GM12878 (cell line): Measurements from ENCODE around the gene PRCD. TPM values are rescaled to one million over a fixed set of nuclear protein-coding genes. Genes with fewer than 3 reads are reported as not detected.

Source experiments
- ATAC-seq: fragments of 200-7000 bp; cut with Tn5 transposase; 3 replicates; pipeline ENCODE4 v1.9.1; 2020; ENCODE audit warnings: mild to moderate bottlenecking, moderate library complexity
- BruUV-seq: library from RNA; stranded (reverse); fragments of 400-500 nt; replicated peaks from 2 replicates; lab custom pipeline; 2021; lab: Mats Ljungman, UMichigan
- CTCF ChIA-PET: fragments of 300-600 bp; sonication (Branson Sonifier 250); formaldehyde crosslinking; extraction: SDS; loops from one replicate; lab custom pipeline; 2021; ENCODE audit warnings: inconsistent platforms; lab: Yijun Ruan, JAX
- POLR2A ChIA-PET: fragments of 350-600 bp; formaldehyde crosslinking; extraction: SDS; loops from one replicate; lab custom pipeline; 2021; ENCODE audit warnings: inconsistent platforms; lab: Charles Lee
- RAD21 ChIA-PET: fragments of 300-600 bp; sonication (Branson Sonifier 250); formaldehyde crosslinking; loops from one replicate; lab custom pipeline; 2023; ENCODE audit warnings: antibody characterized with exemption; ENCODE audit not compliant: unreplicated experiment; lab: Charles Lee
- SMC1A ChIA-PET: fragments of 300-600 bp; sonication (Branson Sonifier 250); formaldehyde crosslinking; loops from one replicate; lab custom pipeline; 2023; ENCODE audit not compliant: unreplicated experiment, uncharacterized antibody; lab: Charles Lee
- DNase-seq: peaks from one replicate; pipeline ENCODE4 v3.0.0-alpha.2; 2011; ENCODE audit warnings: low read depth, low spot score
- FAIRE-seq: peaks from 3 replicates; lab custom pipeline; 2011; peaks lifted over from hg19 to GRCh38; lab: Jason Lieb, UNC
- H2AFZ ChIP-seq: 2 replicates; pipeline ENCODE4 v1.6.0; 2011; ENCODE audit warnings: low read depth, low read length, control low read depth; ENCODE audit not compliant: control insufficient read depth
- H3K27ac ChIP-seq: 2 replicates; pipeline ENCODE4 v1.5.1; 2011; ENCODE audit warnings: control low read depth; ENCODE audit not compliant: control insufficient read depth, insufficient read depth
- H3K27me3 ChIP-seq, 2 experiments: replicated peaks in 1 of 2; 2 replicates each; pipeline versions ENCODE4 v1.6.0 to v1.6.1; 2011; ENCODE audit warnings: low read length in 1 of 2; ENCODE audit not compliant: control insufficient read depth in 2 of 2, insufficient read depth in 2 of 2
- H3K36me3 ChIP-seq, 2 experiments: 2 replicates each; pipeline ENCODE4 v1.5.1; 2011; ENCODE audit warnings: low read length in 1 of 2; ENCODE audit not compliant: control insufficient read depth in 2 of 2, insufficient read depth in 2 of 2
- H3K4me1 ChIP-seq: 2 replicates; pipeline ENCODE4 v1.6.1; 2011; ENCODE audit warnings: mild to moderate bottlenecking, low read length, moderate library complexity, mixed read lengths; ENCODE audit not compliant: control insufficient read depth, insufficient read depth
- H3K4me2 ChIP-seq: 2 replicates; pipeline ENCODE4 v1.6.0; 2011; ENCODE audit warnings: control low read depth; ENCODE audit not compliant: control insufficient read depth, insufficient read depth
- H3K4me3 ChIP-seq: fragments of 200-600 bp; sonication (generic); 2 replicates; pipeline ENCODE4 v1.5.1; 2016
- H3K79me2 ChIP-seq: 2 replicates; pipeline ENCODE4 v1.6.0; 2011; ENCODE audit warnings: low read length; ENCODE audit not compliant: control insufficient read depth, insufficient read depth
- H3K9ac ChIP-seq: 2 replicates; pipeline ENCODE4 v1.8.0; 2011; ENCODE audit warnings: low read length, control low read depth, mixed read lengths; ENCODE audit not compliant: control insufficient read depth, insufficient read depth
- H3K9me3 ChIP-seq: replicated peaks from 3 replicates; pipeline ENCODE4 v1.5.1; 2011; ENCODE audit warnings: mild to moderate bottlenecking, low read length; ENCODE audit not compliant: control insufficient read depth, insufficient read depth
- H4K20me1 ChIP-seq: 2 replicates; pipeline ENCODE4 v1.6.0; 2011; ENCODE audit not compliant: control insufficient read depth, insufficient read depth
- ATF7 ChIP-seq: fragments of 450-650 bp; IDR thresholded peaks from 2 replicates; pipeline ENCODE4 v1.6.1; 2016; ENCODE audit warnings: low read depth, mild to moderate bottlenecking
- BCLAF1 ChIP-seq: fragments of 450-650 bp; IDR thresholded peaks from 2 replicates; pipeline ENCODE4 v1.6.1; 2017; ENCODE audit warnings: antibody characterized with exemption, mild to moderate bottlenecking, moderate library complexity
- CHD2 ChIP-seq: IDR thresholded peaks from 2 replicates; pipeline ENCODE4 v1.6.1; 2011; ENCODE audit warnings: low read depth, low read length, improper control_type of control experiment, borderline replicate concordance
- DPF2 ChIP-seq: fragments of 450-650 bp; IDR thresholded peaks from 2 replicates; pipeline ENCODE4 v1.6.1; 2017; ENCODE audit warnings: mild to moderate bottlenecking
- JUNB ChIP-seq: IDR thresholded peaks from 2 replicates; pipeline ENCODE4 v1.6.1; 2016; ENCODE audit warnings: antibody characterized with exemption, mild to moderate bottlenecking
- KLF5 ChIP-seq: fragments of 450-650 bp; IDR thresholded peaks from 2 replicates; pipeline ENCODE4 v1.6.1; 2014; ENCODE audit warnings: mild to moderate bottlenecking; ENCODE audit not compliant: partially characterized antibody
- LARP7 ChIP-seq: fragments of 450-650 bp; IDR thresholded peaks from 2 replicates; pipeline ENCODE4 v1.6.1; 2017; ENCODE audit warnings: mild to moderate bottlenecking
- NRF1 ChIP-seq: conservative IDR thresholded peaks from 2 replicates; pipeline ENCODE4 v1.6.1; 2011; ENCODE audit warnings: mild to moderate bottlenecking, low read depth, low read length, improper control_type of control experiment
- RAD21 ChIP-seq: IDR thresholded peaks from 2 replicates; pipeline ENCODE4 v1.6.1; 2011; ENCODE audit warnings: mild to moderate bottlenecking, low read depth, low read length, moderate library complexity; ENCODE audit not compliant: insufficient read depth
- RAD51 ChIP-seq: fragments of 450-650 bp; IDR thresholded peaks from 2 replicates; pipeline ENCODE4 v1.6.1; 2016; ENCODE audit warnings: moderate library complexity, mild to moderate bottlenecking, inconsistent platforms
- SIX5 ChIP-seq: IDR thresholded peaks from 2 replicates; pipeline ENCODE4 v1.6.1; 2011; ENCODE audit warnings: mild to moderate bottlenecking, low read depth, low read length, moderate library complexity; ENCODE audit not compliant: severe bottlenecking
- WGBS: methylation state at CpG from one replicate; pipeline ENCODE4 v1.1.6; 2016; ENCODE audit warnings: low lambda C conversion rate; ENCODE audit not compliant: insufficient replicate concordance, insufficient coverage; ENCODE audit errors: missing lambda C conversion rate; 5-methylcytosine and 5-hydroxymethylcytosine counted together
- in situ Hi-C: fragments of 300-500 bp; cut with MboI; formaldehyde crosslinking; loops from 9 replicates; pipeline ENCODE4 v1.14.3; 2018; ENCODE audit warnings: mixed read lengths
- intact Hi-C: fragments of 100-400 bp; cut with micrococcal nuclease; formaldehyde crosslinking; loops from one replicate; pipeline ENCODE4 v1.14.2; 2022; ENCODE audit not compliant: unreplicated experiment
- polyA plus RNA-seq, 11 experiments: library from polyadenylated mRNA; depleted of rRNA in 4 of 11; unstranded in 6 of 11; stranded (reverse) in 5 of 11; fragments of >200 nt; fragmentation: Nextera tagmentation in 4 of 11; fragmentation: Illumina TruSeq in 1 of 11; extraction: Ambion mirVana in 4 of 11; extraction: Trizol in 1 of 11; gene quantifications; 1 replicate in 1 of 11; 2 replicates in 10 of 11; pipeline versions ENCODE4 v1.2.1 to v1.2.3, GENCODE V29; 2011 to 2016; ENCODE audit warnings: inconsistent platforms in 2 of 11, missing spikeins in 2 of 11, low read depth in 1 of 11
- total RNA-seq, 4 experiments: library from RNA; depleted of rRNA in 3 of 4; stranded (reverse); fragments of >200 nt in 3 of 4; fragmentation: Illumina TruSeq in 1 of 4; extraction: Trizol in 1 of 4; gene quantifications; 2 replicates each; pipeline versions ENCODE4 v1.2.1 to v1.2.3, GENCODE V29; 2013 to 2021
- TF ChIP-seq, protein P1 (sequence below): fragments of 450-650 bp; IDR thresholded peaks from 2 replicates; pipeline ENCODE4 v1.6.1; 2017; ENCODE audit warnings: mild to moderate bottlenecking, moderate library complexity

PRCD gene
- total and polyA plus RNA-seq, 10 of the 15 experiments (the other 5 are each of a cell fraction or from before 2014, with no cell fraction given): 0.18 to 0.95 (median 0.34) TPM; not detected in 4

DNA sequence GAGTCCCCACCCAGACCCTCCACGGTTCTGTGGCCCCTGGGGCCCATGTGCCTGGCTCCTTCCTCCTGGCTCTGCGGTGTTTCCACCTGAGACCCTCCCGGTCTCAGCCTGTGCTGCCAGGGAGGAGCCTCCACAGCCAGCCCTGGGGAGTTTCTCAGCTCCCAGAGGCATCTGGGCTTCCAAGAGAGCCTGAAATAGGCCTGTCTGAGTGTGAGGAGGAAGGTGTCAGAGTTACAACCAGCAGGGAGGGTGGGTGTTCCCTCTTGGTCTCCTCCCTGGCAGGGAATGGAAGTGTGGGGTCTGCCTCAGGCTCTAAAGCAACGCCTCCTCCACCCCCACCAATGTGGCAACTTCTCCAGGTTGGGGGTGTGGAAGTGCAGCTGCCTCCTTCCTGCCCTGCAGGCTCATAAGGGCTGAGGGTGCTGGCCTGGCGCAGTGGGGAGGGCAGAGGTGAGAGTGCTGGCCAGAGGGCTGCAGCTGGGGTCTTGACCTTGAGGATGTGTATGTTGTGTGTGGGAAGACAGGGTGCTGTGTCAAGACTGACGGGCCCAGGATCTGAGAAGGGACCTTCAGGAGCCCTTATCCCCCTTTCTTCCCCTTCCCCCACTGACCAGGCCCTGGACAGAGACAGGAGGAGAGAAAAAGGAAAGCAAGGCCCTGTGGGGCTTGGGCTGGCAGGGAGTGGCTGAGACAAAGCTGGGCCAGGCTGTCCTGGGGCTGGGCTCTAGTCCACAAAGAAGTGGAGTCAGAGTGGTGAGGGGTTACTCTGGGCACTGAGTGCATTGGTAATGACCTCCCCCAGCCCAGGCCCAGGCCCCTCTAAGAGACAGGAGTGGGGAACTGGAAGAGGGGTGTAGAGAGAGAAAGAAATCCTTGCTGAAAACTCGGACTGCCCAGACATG is 4.8 kb upstream of the PRCD start:
- DNase-seq (no peak), FAIRE-seq (no peak), ATAC-seq (no peak)
- H3K9ac ChIP-seq: no peak overlapping the region
- no peaks in the 10 kb centered on the region for H4K20me1 ChIP-seq
- no peak overlapping the region for H2AFZ ChIP-seq
- no peaks in the 10 kb centered on the region for H3K36me3 ChIP-seq
- BruUV-seq: no TSS peak
- no peak overlapping the region for H3K27ac ChIP-seq
- POLR2A ChIA-PET: no interaction called here
- in situ Hi-C loops (no loop called here), intact Hi-C loops (no loop called here)
- no peaks in the 10 kb centered on the region for H3K4me1 ChIP-seq
- CTCF ChIA-PET: interaction anchor here (1.0 kb wide), 1 partner anchor 12 kb away, joined by 4 read pairs; no protein-coding TSS in a partner anchor
- WGBS: 34% methylated on average over 7 of the region's 7 CpGs
- RAD21 ChIA-PET: no interaction called here
- SMC1A ChIA-PET: interaction anchor here (1.0 kb wide), 1 partner anchor 12 kb away, joined by 3 read pairs; no protein-coding TSS in a partner anchor
- no peaks in the 10 kb centered on the region for H3K79me2 ChIP-seq
- H3K4me2 ChIP-seq: no peak overlapping the region
- no peaks in the 10 kb centered on the region for H3K9me3 ChIP-seq
- no peak for TF ChIP-seq CHD2
- TF ChIP-seq RAD21: no peak
- TF ChIP-seq NRF1: no peak
- no peak for TF ChIP-seq RAD51
- TF ChIP-seq BCLAF1: no peak
- no peak for TF ChIP-seq ATF7
- TF ChIP-seq KLF5: no peak
- TF ChIP-seq, protein P1, sequence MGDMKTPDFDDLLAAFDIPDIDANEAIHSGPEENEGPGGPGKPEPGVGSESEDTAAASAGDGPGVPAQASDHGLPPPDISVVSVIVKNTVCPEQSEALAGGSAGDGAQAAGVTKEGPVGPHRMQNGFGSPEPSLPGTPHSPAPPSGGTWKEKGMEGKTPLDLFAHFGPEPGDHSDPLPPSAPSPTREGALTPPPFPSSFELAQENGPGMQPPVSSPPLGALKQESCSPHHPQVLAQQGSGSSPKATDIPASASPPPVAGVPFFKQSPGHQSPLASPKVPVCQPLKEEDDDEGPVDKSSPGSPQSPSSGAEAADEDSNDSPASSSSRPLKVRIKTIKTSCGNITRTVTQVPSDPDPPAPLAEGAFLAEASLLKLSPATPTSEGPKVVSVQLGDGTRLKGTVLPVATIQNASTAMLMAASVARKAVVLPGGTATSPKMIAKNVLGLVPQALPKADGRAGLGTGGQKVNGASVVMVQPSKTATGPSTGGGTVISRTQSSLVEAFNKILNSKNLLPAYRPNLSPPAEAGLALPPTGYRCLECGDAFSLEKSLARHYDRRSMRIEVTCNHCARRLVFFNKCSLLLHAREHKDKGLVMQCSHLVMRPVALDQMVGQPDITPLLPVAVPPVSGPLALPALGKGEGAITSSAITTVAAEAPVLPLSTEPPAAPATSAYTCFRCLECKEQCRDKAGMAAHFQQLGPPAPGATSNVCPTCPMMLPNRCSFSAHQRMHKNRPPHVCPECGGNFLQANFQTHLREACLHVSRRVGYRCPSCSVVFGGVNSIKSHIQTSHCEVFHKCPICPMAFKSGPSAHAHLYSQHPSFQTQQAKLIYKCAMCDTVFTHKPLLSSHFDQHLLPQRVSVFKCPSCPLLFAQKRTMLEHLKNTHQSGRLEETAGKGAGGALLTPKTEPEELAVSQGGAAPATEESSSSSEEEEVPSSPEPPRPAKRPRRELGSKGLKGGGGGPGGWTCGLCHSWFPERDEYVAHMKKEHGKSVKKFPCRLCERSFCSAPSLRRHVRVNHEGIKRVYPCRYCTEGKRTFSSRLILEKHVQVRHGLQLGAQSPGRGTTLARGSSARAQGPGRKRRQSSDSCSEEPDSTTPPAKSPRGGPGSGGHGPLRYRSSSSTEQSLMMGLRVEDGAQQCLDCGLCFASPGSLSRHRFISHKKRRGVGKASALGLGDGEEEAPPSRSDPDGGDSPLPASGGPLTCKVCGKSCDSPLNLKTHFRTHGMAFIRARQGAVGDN: no peak
- TF ChIP-seq SIX5: no peak
- no peak for TF ChIP-seq JUNB
- no peak for TF ChIP-seq LARP7
- TF ChIP-seq DPF2: no peak
- no peak overlapping the region for H3K4me3 ChIP-seq
- peaks cover 5 to 6% of the 10 kb centered on the region in 2 experiments for H3K27me3 ChIP-seq
